Raji (cell line): ENCODE data around the gene MYO9B.

ENCODE experiments used
- POLR2A ChIP-seq: IDR thresholded peaks from 2 replicates; pipeline ENCODE4 v1.6.1; 2011; ENCODE audit warnings: low read depth, low read length, control low read depth; ENCODE audit not compliant: insufficient read depth

The MYO9B gene

GRCh38 chr19:17163652-17164051, 88.1 kb downstream of the MYO9B start:
- TF ChIP-seq POLR2A, result no peak

DNA sequence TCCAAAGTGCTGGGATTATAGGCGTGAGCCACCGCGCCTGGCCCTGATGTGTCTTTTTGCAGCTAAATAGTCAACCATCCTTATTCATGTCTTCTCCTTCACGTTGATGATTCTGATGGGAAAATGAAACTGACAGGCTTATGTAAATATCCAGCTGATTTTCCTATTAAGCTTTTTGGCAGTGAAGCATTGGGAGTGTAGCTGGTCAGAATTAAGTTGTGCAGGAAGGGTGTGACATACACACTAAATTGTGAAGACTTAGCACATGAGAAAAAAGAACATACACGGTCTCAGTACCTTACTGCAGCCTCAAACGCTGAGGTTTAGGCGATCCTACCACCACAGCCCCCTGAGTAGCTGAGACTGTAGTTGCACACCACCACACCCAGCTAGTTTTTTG, 89.1 kb downstream of the MYO9B start:
- no peak for TF ChIP-seq POLR2A

GRCh38 chr19:17165715-17166114, 90.1 kb downstream of the MYO9B start:
- TF ChIP-seq POLR2A, result no peak

DNA sequence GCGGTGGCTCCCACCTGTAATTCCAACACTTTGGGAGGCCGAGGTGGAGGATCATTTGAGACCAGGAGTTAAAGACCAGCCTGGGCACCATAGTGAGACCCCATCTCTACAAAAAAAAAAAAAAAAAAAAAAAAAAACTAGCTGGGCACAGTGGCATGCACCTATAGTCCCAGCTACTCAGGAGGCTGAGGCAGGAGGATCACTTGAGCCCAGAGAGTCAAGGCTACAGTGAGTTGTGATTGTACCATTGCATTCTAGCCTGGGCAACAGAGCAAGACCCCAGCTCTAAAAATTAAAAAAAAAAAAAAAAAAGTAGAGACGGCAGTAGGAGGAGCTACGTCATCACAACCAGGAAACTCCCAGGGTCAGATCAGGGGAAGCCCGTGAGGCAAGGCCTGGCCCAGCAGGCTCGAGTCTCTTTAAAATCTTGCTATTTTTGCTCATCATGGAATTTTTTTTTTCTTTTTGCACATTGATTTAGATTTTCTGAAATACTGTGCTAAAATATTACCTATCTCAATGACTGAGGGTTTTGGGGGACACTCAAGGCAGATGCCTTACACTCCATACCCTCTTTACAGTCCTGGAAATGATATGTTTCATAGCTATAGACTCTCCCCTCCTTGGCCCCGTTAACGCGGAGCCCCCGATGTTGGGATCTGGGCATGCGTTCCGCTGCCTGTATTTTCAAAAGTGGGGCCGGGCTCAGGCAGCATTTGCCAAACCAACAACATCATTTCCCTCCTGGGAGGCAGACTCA, 95.1 kb downstream of the MYO9B start:
- TF ChIP-seq POLR2A, result no peak

DNA sequence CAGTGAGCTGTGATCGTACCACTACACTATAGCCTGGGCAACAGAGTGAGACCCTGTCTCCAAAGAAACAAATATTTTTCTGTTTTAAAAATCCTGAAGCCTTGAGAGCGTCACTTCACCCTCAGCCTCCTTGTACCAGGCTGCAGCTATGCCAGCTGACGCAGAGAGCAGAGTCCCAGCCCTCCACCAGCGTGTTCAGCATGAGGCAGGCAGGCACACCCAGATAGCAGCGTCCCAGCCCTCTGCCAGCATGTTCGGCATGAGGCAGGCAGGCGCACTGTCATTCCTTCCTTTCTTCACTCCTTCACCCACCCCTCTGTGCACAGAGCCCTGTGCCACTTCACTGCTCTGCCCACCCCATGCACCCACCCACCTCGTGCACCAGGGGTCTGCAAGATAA, 96.3 kb downstream of the MYO9B start:
- TF ChIP-seq POLR2A, result no peak

DNA sequence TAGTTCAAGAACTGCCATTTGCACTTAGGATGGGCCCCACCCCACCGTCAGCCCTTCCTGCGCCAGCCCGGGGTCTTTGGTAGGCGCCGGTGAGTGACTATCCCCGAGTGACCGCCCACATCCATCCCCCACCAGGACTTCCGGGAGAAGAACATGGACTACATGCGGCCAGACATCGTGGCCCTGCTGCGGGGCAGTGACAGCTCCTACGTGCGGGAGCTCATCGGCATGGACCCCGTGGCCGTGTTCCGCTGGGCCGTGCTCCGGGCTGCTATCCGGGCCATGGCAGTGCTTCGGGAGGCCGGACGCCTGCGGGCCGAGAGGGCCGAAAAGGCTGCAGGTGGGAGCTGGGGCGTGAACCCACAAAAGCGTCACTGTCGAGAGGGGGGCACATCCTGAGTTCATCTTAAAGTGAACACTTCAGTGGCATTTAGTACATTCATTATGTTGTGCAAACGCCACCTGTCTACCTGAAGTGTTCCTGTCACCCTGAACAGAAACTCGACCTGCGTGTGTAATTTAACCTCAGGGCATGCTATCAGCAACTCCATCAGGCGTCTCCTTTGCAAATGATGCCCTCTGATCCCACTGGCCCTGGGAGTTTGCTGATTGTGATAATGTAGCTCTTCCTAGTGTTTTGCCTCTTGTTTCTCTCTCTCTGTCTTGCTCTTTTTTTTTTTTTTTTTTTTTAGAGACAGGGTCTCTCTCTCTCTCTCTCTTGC, 97.2 kb downstream of the MYO9B start:
- TF ChIP-seq POLR2A, result no peak

DNA sequence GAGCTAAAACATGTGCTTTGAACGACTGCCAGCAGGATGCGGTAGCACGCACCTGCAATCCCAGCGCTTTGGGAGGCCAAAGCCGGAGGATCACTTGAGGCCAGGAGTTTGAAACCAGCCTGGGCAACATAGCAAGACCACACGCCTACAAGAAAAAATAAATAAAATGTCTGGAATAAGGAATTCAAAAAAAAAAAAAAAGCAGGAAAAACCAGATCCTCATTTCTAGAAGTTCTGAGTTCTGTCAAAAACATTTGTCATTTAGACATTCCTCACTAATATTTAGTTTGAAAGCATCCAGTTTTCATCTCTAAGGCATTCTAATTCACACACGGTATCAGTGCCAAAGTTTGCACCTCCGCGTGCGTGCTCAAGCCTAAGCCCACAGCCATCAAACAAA, 102.7 kb downstream of the MYO9B start:
- TF ChIP-seq POLR2A, result no peak

DNA sequence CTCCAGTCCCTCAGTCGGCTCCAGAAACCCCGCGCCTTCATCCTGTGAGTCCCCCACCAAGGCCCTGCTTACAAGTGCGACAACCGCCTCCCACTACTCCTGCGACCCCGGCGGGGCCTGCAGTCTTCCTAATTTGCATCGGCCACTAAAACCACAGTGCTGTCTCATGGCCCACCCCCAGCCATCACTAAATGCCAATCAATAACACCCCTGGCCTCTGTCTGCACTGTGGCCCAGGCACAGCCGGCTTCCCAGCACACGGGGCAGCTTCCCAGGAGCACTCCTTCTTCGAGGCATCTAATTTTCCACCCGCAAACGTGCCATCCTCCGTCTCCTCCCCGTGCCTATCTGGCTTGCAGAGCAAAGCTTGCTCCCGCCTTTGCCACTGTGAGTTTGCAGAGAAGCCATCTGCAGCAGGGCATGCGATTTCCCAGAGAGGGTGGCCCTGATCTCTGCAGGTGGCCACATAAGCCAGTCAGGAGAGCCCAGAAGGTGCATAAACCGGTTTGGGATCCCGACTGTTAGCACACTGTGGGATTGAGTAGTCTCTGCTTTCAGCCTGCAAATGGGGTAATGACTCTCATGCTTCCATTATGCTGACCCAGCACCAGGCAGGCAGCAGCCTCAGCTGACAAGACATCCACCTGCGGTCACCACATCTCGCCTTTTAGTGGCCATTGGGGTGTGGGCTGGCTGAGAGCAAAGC, 105.6 kb downstream of the MYO9B start:
- TF ChIP-seq POLR2A, result no peak

DNA sequence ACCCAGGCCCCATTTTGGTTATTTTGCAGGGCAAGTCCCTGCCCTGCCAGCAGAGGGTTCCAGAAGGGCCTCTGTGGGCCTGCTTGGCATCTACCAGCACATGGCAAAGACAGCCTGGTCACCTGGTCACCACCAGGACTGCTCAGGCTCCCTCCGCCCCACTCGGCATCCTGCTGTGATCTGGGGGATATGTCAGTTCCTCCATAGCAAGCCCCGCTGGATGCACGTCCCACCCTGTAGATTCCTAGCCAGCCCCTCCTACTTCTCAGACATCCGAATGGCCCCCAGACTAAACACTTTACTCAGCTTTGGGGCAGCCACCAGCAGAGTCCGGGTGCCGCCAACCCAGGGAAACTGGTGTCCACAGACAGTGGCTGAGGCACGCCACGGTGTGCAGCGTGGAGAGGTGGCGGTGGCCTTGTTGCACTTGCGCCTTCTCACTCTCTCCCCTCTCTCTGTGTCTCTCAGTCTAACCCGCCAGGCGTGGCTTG, 107.7 kb downstream of the MYO9B start:
- TF ChIP-seq POLR2A, result no peak

DNA sequence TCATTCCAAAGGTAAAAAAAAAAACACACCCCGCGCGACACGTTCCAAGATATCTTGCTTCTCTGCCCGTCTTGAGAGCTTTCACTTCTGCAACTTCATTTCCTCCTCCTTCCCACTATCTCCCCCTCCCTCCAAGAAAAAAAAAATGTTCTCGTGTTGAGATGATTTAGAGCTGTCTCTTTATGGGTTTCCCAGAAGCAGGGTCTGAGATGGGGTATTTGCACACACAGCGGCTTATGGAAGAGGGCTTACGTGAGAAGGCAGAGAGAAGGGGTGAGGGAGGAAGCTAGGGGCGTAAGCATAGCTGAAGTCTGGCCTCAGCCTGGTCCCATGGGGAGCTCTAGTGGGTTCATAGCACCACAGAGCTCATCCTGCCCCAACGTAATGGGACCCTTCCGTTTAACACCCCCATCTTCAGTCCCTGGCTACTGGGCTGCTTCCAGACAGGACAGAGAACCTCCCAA, 108.3 kb downstream of the MYO9B start:
- no peak for TF ChIP-seq POLR2A

GRCh38 chr19:17184371-17184841, 108.8 kb downstream of the MYO9B start:
- TF ChIP-seq POLR2A, result no peak

- no peak for TF ChIP-seq POLR2A
Measured at GRCh38 chr19:17185590-17185989, 110.0 kb downstream of the MYO9B start.

DNA sequence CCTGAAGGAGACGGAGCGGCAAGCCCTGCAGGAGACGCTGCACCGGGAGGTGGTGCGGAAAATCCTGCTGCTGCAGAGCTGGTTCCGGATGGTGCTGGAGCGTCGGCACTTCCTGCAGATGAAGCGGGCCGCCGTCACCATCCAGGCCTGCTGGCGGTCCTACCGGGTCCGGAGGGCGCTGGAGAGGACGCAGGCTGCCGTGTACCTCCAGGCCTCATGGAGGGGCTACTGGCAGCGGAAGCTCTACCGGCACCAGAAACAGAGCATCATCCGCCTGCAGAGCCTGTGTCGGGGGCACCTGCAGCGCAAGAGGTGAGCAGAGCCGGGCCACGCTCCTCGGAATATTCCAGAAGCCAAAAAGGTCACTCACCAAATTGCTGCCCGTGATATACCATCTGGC, 117.2 kb downstream of the MYO9B start:
- no peak for TF ChIP-seq POLR2A

DNA sequence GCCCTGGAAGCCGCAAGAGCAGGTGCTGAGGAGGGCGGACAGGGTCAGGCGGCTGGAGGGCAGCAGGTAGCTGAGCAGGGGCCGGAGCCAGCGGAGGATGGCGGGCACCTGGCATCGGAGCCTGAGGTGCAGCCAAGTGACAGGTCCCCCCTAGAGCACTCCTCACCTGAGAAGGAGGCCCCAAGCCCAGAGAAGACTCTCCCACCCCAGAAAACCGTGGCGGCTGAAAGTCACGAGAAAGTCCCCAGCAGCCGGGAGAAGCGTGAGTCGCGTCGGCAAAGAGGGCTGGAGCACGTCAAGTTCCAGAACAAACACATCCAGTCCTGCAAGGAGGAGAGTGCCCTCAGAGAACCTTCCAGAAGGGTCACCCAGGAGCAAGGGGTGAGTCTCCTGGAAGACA, 119.0 kb downstream of the MYO9B start:
- TF ChIP-seq POLR2A, result no peak

- TF ChIP-seq POLR2A, result no peak
Measured at GRCh38 chr19:17195106-17195505, 119.5 kb downstream of the MYO9B start.
